ENCODE measurements around the gene ANKLE2. TPM values are rescaled to one million over a fixed set of nuclear protein-coding genes. Genes with fewer than 3 reads are reported as not detected.

The ANKLE2 gene
- total and polyA plus RNA-seq, 10 of the 15 experiments (the other 5 are each of a cell fraction or from before 2014, with no cell fraction given), result 4.3 to 89.4 (median 53.0) TPM

GRCh38 chr12:132789099-132789471 lies 27.5 kb upstream of the ANKLE2 start:
- POLR2A ChIA-PET, result no interaction called here
- no peak for TF ChIP-seq BCL3 (IDR thresholded peaks at IDR 0.05; ENCODE audit: borderline replicate concordance, insufficient read depth, low read depth, low read length, poor library complexity, severe bottlenecking)
- TF ChIP-seq SMAD5 (IDR thresholded peaks at IDR 0.05; ENCODE audit: low read depth), result no peak
- TF ChIP-seq REST (IDR thresholded peaks at IDR 0.05; ENCODE audit: low read depth, low read length), result no peak
- no peak for TF ChIP-seq EED (IDR thresholded peaks at IDR 0.05; ENCODE audit: low read depth)
- TF ChIP-seq ZNF207 (IDR thresholded peaks at IDR 0.05; ENCODE audit: borderline replicate concordance), result no peak
- TF ChIP-seq ZBTB11 (CRISPR knock-in tag; IDR thresholded peaks at IDR 0.05), result no peak
- TF ChIP-seq CTCF (IDR thresholded peaks at IDR 0.05 in 2 of 3, conservative IDR thresholded peaks at IDR 0.05 in 1 of 3; ENCODE audit: control insufficient read depth in 2 of 3, extremely low read depth in 1 of 3, insufficient read depth in 1 of 3, low read depth in 3 of 3, low read length in 3 of 3), result no peak
- TF ChIP-seq HDAC6 (IDR thresholded peaks at IDR 0.05; ENCODE audit: unreplicated experiment), result no peak
- no peak for TF ChIP-seq WRNIP1 (IDR thresholded peaks at IDR 0.05; ENCODE audit: borderline replicate concordance, low read depth, low read length)
- no peak for TF ChIP-seq E2F4 (IDR thresholded peaks at IDR 0.05; ENCODE audit: low read depth, low read length)

More at GRCh38 chr12:132789099-132789471, 27.5 kb upstream of the ANKLE2 start:
- Histone ChIP-seq H3K9ac (ENCODE audit: control insufficient read depth, insufficient read depth, low read length) (no peak overlapping the region), H2AFZ (ENCODE audit: control insufficient read depth, low read depth, low read length) (no peak overlapping the region), H3K4me2 (ENCODE audit: control insufficient read depth, insufficient read depth) (no peak overlapping the region), H3K79me2 (ENCODE audit: control insufficient read depth, insufficient read depth, low read length) (no peaks in the 10 kb centered on the region), H3K9me3 (replicated peaks; ENCODE audit: control insufficient read depth, insufficient read depth, low read length) (no peaks in the 10 kb centered on the region; the same call in 2 of the 3 replicates), H3K27ac (ENCODE audit: control insufficient read depth, insufficient read depth) (no peak overlapping the region), H3K4me3 (no peak overlapping the region), H3K36me3 (ENCODE audit: control insufficient read depth in 2 of 2, insufficient read depth in 2 of 2, low read length in 1 of 2) (peaks cover 27 to 40% of the 10 kb centered on the region in 2 experiments), H4K20me1 (ENCODE audit: control insufficient read depth, insufficient read depth) (no peaks in the 10 kb centered on the region), H3K4me1 (ENCODE audit: control insufficient read depth, insufficient read depth, low read length) (no peaks in the 10 kb centered on the region), H3K27me3 (replicated peaks in 1 of 2; ENCODE audit: control insufficient read depth in 2 of 2, insufficient read depth in 2 of 2, low read length in 1 of 2) (no peaks in the 10 kb centered on the region)
- in situ Hi-C loops (cut with MboI), result no loop called here
- ChIA-PET CTCF (no interaction called here), SMC1A (ENCODE audit: uncharacterized antibody, unreplicated experiment) (no interaction called here), RAD21 (ENCODE audit: unreplicated experiment) (no interaction called here)
- intact Hi-C loops (cut with micrococcal nuclease; ENCODE audit: unreplicated experiment), result no loop called here
- BruUV-seq (replicated peaks), result no TSS peak
- no peak for DNase-seq (ENCODE audit: low read depth, low spot score)
- no peak for FAIRE-seq
- no peak for ATAC-seq
- WGBS (ENCODE audit: insufficient coverage, insufficient replicate concordance, low lambda C conversion rate, missing lambda C conversion rate), result 100% methylated on average over 18 of the region's 21 CpGs
